ENCODE measurements around the gene TGOLN2. TPM values are rescaled to one million over a fixed set of nuclear protein-coding genes. Genes with fewer than 3 reads are reported as not detected.

The TGOLN2 gene
- total RNA-seq, 4 donors from 2014 or later: 114 to 169 (median 151) TPM

GRCh38 chr2:85319796-85320195 lies 8.0 kb downstream of the TGOLN2 start:
- no peak for TF ChIP-seq CTCF (IDR thresholded peaks at IDR 0.05; ENCODE audit: low read depth)

- TF ChIP-seq CTCF (IDR thresholded peaks at IDR 0.05; ENCODE audit: low read depth): no peak
Observed at GRCh38 chr2:85318222-85319074, 9.3 kb downstream of the TGOLN2 start.

- no peak for TF ChIP-seq CTCF (IDR thresholded peaks at IDR 0.05; ENCODE audit: low read depth)
Observed at GRCh38 chr2:85314884-85315242, 12.9 kb downstream of the TGOLN2 start.

- no peak for TF ChIP-seq CTCF (IDR thresholded peaks at IDR 0.05; ENCODE audit: low read depth)
Observed at GRCh38 chr2:85312404-85312803, 15.4 kb downstream of the TGOLN2 start.

- TF ChIP-seq CTCF (IDR thresholded peaks at IDR 0.05; ENCODE audit: low read depth): no peak
Observed at GRCh38 chr2:85310330-85310729, 17.5 kb downstream of the TGOLN2 start.

- no peak for TF ChIP-seq CTCF (IDR thresholded peaks at IDR 0.05; ENCODE audit: low read depth)
Observed at GRCh38 chr2:85309699-85310321, 18.0 kb downstream of the TGOLN2 start.

- TF ChIP-seq CTCF (IDR thresholded peaks at IDR 0.05; ENCODE audit: low read depth): no peak
Observed at GRCh38 chr2:85308896-85309555, 18.8 kb downstream of the TGOLN2 start.

Measured in subcutaneous adipose tissue (tissue), 4 donors.